GM12865 (cell line): ENCODE data around the gene FCMR.

Source experiments
- DNase-seq: peaks from one replicate; pipeline ENCODE4 v3.0.0; 2010; ENCODE audit warnings: low read depth
- H3K4me3 ChIP-seq: 2 replicates; pipeline ENCODE4 v1.5.1; 2011; ENCODE audit warnings: mild to moderate bottlenecking, low read depth, low read length, control low read depth
- CTCF ChIP-seq: IDR thresholded peaks from 2 replicates; pipeline ENCODE4 v1.5.1; 2011; ENCODE audit warnings: low read length, control low read depth, low read depth, inconsistent platforms; ENCODE audit not compliant: insufficient read depth; ENCODE audit errors: missing control alignments

The FCMR gene

GRCh38 chr1:206924592-206925105 lies 2.9 kb upstream of the FCMR start:
- no peak overlapping the region; the same call in 1 of the 2 replicates for H3K4me3 ChIP-seq
- DNase-seq = peak; percentile 86
- TF ChIP-seq CTCF = no peak

GRCh38 chr1:206923961-206924557 lies 2.3 kb upstream of the FCMR start:
- peak overlapping the region; percentile 61 for H3K4me3 ChIP-seq
- peak; percentile 44 for DNase-seq

- TF ChIP-seq CTCF = no peak
- DNase-seq = peak; percentile 93
- peak overlapping the region; percentile 61 for H3K4me3 ChIP-seq
Measured at GRCh38 chr1:206923009-206923960, 1.5 kb upstream of the FCMR start.

- no peak for DNase-seq
- H3K4me3 ChIP-seq = peak overlapping the region; percentile 61
- TF ChIP-seq CTCF = no peak
Measured at GRCh38 chr1:206922524-206922923, 783 bp upstream of the FCMR start.

GRCh38 chr1:206918076-206918475 lies 3.7 kb downstream of the FCMR start:
- no peak for TF ChIP-seq CTCF
- no peak for DNase-seq
- peak overlapping the region; percentile 61 for H3K4me3 ChIP-seq

GRCh38 chr1:206916000-206916709 lies 5.6 kb downstream of the FCMR start:
- no peak for TF ChIP-seq CTCF

More at GRCh38 chr1:206916000-206916709, 5.6 kb downstream of the FCMR start:
- no peak overlapping the region for H3K4me3 ChIP-seq
- DNase-seq = no peak
